DND-41 (cell line): ENCODE data around the gene IDH3B.
"Not testable (repeated sequence)": the region's sequence is repeated elsewhere in the genome, so short reads cannot be mapped to it uniquely, and the experiment has no call there.

Experiments
- EZH2 ChIP-seq: IDR thresholded peaks from 3 replicates; pipeline ENCODE4 v1.6.1; 2012; ENCODE audit warnings: borderline replicate concordance, low read depth, mild to moderate bottlenecking, moderate library complexity, low read length, inconsistent platforms; ENCODE audit not compliant: severe bottlenecking
- TF ChIP-seq, protein P1 (sequence below): IDR thresholded peaks from 2 replicates; pipeline ENCODE4 v1.5.1; 2012; ENCODE audit warnings: borderline replicate concordance, low read length, moderate library complexity, mild to moderate bottlenecking; ENCODE audit not compliant: poor library complexity, severe bottlenecking; ENCODE audit errors: extremely low read depth

DNA sequence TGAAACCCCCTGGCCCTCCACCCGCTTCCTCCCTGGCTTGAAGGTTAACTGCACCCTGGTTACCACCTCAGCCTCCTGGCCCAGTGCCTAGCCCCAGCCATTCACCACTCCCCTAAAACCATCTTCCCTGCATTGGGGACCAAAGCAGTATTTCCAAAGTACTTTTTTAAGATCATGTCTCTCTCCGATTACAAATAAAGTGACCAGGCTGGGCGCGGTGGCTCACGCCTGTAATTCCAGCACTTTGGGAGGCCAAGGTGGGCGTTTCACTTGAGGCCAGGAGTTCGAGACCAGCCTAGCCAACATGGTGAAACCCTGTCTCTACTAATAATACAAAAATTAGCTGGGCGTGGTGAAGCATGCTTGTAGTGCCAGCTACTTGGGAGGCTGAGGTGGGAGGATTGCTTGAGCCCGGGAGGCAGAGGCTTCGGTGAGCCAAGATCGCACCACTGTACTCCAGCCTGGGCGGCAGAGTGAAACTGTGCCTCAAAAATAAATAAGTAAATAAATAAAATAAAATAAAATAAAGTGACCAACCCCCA, 32.0 kb upstream of the IDH3B start:
- not testable (repeated sequence) for TF ChIP-seq EZH2
- TF ChIP-seq, protein P1, sequence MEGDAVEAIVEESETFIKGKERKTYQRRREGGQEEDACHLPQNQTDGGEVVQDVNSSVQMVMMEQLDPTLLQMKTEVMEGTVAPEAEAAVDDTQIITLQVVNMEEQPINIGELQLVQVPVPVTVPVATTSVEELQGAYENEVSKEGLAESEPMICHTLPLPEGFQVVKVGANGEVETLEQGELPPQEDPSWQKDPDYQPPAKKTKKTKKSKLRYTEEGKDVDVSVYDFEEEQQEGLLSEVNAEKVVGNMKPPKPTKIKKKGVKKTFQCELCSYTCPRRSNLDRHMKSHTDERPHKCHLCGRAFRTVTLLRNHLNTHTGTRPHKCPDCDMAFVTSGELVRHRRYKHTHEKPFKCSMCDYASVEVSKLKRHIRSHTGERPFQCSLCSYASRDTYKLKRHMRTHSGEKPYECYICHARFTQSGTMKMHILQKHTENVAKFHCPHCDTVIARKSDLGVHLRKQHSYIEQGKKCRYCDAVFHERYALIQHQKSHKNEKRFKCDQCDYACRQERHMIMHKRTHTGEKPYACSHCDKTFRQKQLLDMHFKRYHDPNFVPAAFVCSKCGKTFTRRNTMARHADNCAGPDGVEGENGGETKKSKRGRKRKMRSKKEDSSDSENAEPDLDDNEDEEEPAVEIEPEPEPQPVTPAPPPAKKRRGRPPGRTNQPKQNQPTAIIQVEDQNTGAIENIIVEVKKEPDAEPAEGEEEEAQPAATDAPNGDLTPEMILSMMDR, result not testable (repeated sequence)
